NCI-H2107 treated with DMSO at 0.1 percent for 48 hours (cell line): ENCODE data around the gene ARMC5.
"Not testable (repeated sequence)": the region's sequence is repeated elsewhere in the genome, so short reads cannot be mapped to it uniquely, and the experiment has no call there.

Experiments
- DNase-seq: peaks from one replicate; lab custom pipeline; 2025; ENCODE audit not compliant: unreplicated experiment; lab: John Stamatoyannopoulos, UW

ARMC5 gene

DNA sequence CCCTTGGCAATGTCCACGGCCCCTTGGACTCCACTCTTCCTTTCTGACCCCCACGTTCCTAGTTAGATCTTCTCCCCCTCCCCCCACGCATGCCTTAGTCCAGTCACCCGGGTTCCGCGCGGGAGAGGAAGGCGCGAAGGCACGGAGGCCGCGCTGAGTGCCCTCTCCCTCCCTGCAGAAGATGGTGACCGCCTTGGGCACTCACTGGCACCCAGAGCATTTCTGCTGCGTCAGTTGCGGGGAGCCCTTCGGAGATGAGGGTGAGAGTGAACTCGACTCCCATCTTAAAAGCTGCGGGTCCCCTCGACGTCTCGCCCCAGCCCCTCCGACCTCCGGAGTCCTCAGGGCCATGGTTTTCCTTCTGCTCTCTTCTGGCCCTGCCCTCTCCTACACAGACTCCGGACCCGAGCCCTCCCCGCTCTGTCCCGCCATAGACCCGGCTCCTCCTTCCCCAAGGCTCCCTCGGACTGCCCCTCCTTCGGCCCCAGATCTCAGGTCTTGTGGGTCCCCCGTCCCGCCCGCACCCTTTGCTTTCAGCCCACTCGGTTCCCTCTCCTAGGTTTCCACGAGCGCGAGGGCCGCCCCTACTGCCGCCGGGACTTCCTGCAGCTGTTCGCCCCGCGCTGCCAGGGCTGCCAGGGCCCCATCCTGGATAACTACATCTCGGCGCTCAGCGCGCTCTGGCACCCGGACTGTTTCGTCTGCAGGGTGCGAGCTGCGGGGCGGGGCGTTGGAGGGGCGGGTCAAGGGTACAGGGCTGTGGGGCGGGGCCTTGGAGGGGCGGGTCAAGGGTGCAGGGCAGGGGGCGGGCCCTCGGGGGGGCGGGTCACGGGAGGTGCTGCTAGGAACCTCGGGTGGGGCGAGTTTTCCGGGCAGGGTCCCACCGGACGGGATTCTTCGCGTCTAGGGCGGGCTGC, 17.3 kb downstream of the ARMC5 start:
- no peak for DNase-seq

DNA sequence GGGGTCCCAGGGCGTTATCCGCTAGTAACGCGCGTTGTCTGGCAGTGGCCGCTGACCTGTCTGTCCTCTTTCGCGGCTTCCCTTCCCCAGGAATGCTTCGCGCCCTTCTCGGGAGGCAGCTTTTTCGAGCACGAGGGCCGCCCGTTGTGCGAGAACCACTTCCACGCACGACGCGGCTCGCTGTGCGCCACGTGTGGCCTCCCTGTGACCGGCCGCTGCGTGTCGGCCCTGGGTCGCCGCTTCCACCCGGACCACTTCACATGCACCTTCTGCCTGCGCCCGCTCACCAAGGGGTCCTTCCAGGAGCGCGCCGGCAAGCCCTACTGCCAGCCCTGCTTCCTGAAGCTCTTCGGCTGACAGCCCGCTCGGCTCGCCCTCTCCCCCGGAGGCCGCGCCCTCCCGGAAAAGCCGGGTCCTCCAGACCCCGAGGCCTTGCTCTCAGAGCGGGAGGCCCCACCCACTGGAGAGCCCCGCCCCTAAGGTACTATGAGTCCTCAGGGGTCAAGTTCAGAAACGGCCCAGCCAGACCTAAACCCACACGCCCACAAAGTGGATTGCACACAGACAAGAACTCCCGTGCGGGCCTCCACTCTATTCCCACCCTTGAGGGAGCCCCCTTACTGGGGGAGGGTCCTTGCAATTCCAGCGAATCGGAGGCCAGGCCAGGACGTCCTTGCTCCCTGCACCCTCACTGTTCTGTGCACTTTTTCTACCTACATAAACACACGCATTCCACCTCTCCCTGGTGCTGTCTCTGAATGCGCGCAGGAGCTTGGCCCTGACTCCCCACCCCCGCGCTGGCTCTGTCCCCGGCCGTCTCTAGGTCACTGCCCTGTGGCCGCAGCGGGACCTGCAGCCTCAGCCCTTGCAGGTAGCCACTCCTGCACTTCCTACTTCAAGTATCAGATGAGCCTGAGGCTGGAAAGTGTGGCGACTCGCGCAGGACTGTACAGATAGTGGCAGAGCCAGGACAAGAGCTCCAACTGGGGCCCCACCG, 18.2 kb downstream of the ARMC5 start:
- no peak for DNase-seq

DNA sequence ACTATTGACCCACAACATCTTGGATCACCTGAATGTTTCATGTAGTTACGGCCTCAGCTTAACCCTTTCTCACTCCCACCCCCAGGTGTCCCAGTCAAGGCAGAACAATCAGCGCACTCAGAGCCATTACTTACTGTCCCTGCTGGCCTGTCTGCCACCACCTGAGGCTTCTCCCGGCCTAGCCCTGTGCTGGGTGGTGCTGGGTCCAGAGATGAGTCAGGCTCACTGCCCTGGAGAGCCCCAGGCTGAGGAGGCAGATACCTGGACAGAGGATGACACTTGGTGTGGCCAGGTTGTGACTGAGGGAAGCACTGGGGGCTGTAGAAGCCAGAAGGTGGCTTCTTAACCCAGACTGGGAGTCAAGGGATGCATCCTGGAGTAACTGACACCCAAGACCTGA, 19.7 kb downstream of the ARMC5 start:
- no peak for DNase-seq

DNA sequence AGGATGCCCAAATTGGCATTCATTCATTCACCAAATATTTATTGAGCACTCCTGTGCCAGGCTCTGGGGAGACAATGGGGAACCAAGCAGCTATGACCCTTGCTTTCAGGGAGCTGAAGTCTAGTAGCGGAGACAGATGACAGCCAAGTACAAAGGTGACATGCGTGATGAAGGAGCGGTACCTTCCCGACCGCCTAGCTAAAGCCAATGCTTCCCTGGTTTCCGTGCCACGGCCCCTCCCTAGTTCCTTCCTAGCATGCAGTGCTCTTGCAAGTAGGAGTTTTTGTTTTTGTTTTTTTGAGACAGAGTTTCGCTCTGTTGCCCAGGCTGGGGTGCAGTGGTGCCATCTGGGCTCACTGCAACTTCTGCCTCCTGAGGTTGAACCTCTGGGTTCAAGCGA, 20.4 kb downstream of the ARMC5 start:
- DNase-seq: no peak

DNA sequence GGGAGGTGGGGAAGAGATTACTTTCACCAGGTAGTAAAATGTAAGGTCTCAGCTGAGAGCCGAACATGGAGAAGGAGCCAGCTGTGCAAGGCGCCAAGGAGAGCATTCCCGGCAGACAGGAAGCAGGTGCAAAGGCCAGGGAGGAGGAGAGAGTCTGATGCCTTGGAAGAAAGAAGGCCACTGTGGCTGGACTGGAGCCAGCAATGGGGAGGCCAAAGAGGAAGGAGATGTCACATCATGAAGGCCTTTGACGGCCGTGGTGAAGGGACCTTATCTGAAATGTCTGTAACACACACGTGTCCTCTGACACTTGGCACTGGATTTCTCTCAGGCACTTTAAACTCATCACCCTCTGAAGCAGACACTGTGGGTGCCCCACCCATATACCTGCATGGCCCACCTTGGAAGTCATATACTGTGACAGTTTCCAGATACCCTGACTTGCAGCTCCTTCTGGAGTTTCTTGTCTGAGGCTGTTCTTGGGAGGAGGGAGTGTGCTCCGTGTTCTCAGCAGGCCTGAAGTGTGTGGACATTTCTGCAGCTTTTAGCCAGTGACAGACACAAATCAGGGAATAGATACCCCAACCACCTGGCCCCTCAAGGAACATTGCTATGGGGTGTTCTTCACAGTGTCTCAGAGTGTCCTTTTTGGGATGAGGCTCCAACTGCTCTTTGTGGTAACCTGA, 21.7 kb downstream of the ARMC5 start:
- DNase-seq: no peak

DNA sequence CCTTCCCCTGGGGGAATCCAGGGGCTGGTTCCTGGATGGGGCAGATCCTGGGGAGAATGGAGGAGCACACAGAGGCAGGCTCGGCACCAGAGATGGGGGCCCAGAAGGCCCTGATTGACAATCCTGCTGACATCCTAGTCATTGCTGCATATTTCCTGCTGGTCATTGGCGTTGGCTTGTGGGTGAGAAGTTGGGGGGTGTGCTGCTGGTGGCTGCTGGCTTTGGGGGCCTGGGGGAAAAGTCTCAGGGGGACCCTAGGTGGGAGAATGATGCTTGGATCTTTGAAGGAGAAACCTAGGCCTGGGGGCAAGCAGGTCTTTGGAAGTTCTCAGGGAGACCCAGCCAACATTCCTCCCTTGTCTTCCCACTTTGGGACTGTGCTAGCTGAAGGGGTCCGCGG, 23.8 kb downstream of the ARMC5 start, which contains the start of gene SLC5A2:
SLC5A2 (plus strand) TSS at position 43 of the 400 bp plus-strand sequence; CDS start at position 57, 14 bp downstream.
- no peak for DNase-seq

DNA sequence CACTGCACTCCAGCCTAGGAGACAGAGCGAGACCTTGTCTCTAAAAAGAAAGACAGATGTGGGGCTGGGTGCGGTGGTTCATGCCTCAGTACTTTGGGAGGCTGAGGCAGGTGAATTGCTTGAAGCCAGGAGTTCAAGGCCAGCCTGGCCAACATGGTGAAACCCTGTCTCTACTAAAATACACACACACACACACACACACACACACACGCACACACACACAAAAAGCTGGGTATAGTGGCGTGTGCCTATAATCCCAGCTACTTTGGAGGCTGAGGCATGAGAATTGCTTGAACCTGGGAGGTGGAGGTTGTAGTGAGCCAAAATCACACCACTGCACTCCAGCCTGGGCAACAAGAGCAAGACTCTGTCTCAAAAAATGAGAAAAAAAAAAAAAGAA, 24.7 kb downstream of the ARMC5 start:
- DNase-seq: not testable (repeated sequence)

DNA sequence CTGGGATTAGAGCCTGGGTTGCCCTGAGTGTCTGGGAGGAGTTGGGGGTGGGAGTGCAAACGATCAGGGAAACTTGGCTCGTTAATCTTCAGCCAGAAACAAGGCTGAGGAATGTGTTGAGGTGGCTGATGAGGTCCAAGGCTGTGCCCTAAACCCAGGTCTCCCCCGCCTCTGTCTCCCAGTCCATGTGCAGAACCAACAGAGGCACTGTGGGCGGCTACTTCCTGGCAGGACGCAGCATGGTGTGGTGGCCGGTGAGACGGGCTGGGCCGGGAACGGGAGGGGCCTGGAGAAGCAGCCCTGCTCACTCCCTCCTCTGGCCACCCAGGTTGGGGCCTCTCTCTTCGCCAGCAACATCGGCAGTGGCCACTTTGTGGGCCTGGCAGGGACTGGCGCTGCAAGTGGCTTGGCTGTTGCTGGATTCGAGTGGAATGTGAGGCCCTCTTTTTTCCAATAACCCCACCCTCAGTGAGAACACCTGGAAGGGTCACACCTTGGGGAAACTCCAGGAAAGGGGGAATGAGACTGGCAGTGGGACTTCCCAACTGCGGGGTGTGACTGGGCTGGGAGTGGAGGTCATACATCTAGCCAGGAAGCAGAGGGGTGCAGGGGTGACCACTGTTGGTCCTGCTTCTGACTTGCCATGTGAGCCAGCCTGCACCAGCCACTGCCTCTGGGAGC, 25.3 kb downstream of the ARMC5 start:
- no peak for DNase-seq

DNA sequence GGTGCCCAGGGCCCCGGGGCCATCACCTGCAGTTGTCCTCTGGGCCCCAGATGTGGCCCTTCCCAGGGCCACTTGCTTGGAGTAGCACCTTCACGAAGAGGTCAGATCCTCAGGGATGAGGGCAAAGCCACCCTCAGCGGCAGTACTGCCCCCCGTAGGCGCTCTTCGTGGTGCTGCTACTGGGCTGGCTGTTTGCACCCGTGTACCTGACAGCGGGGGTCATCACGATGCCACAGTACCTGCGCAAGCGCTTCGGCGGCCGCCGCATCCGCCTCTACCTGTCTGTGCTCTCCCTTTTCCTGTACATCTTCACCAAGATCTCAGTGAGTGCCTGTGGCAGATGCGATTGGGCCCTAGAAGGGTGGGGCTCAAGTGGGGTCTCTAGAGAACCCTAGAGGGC, 26.3 kb downstream of the ARMC5 start:
- no peak for DNase-seq

DNA sequence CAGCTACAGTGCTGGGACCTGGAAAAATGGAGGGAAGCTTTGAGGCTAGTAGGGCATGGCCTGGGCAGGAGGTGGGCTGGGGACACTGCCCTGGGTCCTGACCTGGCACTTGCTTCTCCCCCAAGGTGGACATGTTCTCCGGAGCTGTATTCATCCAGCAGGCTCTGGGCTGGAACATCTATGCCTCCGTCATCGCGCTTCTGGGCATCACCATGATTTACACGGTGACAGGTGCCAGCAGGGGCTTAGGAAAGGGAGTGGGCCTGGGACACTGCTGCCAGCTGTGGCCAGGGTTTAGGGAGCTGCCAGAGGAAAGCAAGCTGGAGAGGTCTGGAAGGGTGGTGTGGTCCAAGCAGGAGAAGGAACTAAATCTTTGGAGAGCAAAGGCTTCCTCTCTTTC, 26.7 kb downstream of the ARMC5 start:
- DNase-seq: no peak

DNA sequence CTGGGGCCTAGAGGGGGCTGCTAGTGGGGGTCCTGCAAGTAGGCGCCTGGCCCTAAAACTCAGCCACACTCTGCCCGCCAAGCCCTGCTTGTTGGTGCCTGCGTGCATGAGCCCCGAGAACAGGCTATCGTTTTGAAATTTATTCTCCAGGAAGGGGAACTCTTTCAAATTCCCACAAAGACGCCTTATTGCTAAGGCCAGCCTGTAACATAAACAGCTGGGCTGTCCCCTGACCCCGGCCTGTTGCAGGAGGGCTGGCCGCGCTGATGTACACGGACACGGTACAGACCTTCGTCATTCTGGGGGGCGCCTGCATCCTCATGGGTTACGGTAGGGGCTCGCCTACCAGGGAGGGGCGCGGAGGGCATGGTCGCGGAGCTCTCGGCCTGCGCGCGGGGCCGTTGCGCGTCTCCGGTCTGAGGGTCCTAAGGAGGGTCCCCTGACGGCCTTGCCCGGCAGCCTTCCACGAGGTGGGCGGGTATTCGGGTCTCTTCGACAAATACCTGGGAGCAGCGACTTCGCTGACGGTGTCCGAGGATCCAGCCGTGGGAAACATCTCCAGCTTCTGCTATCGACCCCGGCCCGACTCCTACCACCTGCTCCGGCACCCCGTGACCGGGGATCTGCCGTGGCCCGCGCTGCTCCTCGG, 27.9 kb downstream of the ARMC5 start:
- no peak for DNase-seq

DNA sequence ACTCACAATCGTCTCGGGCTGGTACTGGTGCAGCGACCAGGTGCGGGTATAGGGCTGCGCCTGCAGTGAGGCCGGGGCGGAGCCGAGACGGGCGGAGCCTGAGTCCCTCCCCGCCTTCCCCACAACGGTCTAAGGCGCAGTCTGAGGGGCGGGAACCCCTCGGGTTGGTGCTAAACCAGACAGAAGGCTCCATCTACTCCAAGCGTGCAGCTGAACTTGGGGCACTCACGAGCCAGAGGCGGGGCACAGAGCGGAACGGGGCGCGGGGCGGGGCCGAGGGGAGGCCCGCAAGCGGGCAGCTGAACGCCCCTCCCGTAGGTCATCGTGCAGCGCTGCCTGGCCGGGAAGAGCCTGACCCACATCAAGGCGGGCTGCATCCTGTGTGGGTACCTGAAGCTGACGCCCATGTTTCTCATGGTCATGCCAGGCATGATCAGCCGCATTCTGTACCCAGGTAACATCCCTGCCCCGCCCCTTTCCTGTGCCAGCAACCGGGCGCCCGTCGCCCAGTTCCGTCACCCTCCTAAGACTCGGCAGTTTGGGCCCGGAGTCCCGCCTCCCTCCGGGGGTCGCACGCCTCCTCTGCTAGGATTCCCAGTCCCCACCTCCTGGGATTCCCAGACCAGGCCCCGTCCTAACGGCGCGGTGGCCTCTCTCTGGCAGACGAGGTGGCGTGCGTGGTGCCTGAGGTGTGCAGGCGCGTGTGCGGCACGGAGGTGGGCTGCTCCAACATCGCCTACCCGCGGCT, 28.6 kb downstream of the ARMC5 start:
- no peak for DNase-seq

DNA sequence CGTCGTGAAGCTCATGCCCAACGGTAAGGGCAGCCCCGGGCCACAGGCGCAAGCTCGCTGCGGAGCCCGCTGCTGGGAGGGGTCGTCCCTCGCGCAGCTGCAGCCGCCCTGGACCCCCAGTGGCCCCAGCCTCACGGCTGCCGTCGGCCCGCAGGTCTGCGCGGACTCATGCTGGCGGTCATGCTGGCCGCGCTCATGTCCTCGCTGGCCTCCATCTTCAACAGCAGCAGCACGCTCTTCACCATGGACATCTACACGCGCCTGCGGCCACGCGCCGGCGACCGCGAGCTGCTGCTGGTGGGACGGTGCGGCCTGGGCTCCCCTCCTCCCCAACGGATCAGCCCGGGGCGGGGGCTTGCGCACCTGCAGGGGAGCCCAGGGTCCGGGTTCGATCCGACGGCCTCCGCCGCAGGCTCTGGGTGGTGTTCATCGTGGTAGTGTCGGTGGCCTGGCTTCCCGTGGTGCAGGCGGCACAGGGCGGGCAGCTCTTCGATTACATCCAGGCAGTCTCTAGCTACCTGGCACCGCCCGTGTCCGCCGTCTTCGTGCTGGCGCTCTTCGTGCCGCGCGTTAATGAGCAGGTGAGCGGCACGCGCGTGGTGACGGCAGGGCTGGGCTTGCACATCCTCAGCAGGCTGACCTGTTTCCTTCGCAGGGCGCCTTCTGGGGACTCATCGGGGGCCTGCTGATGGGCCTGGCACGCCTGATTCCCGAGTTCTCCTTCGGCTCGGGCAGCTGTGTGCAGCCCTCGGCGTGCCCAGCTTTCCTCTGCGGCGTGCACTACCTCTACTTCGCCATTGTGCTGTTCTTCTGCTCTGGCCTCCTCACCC, 29.4 kb downstream of the ARMC5 start:
- DNase-seq: no peak

DNA sequence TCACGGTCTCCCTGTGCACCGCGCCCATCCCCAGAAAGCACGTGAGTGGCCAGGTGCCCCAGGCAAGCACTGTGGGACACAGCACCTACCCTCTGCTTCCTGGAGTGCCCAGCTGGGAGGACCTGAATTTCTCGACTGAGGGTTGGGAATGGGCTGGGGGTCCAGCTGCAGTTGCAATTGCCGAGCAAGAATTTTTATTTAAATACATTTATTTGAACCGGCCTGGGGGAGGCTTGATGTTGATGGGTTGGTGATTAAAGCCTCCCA, 29.9 kb downstream of the ARMC5 start:
- no peak for DNase-seq

DNA sequence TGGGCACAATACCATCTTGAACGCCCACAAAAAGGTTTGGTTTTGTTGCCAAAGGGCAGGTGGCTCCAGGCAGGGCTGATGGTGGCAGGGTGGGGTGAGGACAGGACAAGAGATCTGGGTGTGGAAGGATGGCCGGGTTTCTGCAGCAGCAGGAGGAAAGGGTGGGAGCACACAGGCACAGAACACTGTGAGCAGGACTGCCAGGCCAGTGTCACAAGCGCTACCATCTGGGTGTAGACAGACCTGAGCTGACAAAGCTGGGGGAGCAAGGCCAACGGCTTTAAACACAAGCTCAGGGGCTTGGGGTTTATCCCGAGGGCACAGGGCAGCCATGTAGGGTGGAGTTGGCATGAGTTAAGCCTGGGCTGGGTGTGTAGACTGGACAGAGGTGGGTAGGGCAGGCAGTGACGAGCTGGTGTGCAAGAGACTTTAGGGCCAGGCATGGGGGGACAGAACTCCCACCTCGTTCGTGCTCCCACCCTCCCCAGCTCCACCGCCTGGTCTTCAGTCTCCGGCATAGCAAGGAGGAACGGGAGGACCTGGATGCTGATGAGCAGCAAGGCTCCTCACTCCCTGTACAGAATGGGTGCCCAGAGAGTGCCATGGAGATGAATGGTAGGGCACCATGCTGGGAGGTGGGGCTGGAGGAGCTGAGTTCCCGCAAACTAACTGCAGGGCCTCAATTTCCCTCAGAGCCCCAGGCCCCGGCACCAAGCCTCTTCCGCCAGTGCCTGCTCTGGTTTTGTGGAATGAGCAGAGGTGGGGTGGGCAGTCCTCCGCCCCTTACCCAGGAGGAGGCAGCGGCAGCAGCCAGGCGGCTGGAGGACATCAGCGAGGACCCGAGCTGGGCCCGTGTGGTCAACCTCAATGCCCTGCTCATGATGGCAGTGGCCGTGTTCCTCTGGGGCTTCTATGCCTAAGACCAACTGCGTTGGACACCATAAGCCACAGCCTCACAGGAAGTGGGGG, 30.6 kb downstream of the ARMC5 start:
- no peak for DNase-seq

DNA sequence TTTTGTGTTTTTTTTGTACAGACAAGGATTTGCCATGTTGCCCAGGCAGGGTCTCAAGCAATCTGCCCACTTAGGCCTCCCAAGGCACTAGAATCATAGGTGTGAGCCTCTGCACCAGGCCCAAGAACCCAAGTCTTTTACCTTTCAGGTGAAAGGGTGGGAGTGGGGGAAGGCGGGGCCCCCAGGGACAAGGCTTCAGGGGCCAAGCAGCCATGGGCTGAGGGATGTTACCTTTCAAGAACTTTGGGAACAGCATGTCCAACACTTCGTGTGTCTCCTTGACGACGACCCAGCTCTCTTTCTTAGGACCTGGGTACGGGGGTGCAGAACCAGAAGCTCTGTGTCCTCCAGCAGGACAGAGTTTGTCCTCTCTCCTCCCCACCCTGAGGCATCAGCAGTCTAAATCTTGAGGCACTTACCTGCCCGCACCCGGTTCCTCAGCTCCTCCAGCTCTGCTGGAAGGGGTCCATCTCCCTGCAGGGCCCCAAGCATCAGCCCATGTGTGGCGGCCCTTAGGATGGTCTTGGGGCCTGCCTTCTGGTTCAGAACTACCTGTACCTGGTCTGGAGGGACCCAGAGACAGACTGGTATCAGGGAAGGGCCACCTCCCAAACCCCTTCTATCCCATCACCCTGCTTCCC, 32.6 kb downstream of the ARMC5 start:
- no peak for DNase-seq

DNA sequence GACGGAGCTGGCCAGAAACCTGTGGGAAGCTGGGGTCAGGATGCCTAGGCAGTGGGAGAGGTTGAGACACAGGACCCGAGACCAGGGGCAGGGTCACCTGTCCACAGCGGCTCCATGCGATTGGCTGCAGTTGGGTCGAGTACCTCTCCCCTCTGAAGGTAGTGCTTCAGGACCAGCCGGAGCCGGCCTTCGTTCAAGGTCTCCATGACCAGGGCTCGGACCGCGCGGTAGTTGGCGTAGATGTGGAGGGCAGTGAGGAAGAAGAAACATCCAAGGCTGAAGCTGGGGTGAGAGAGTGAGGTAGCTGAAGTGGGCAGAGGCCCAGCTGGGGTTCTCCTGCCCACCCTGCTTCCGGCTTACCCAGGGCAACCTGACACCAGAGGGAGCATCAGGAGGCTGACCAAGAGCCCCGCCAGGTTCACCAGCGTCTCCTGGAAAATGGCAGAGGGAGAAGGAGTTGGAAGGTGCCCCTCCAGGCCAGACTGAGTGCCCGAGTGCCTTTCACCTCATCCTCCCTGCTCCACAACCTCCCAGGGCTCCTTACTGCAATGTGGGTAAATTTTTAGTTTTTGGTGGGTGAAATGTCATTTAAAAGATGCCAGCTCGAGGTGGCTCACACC, 34.3 kb downstream of the ARMC5 start:
- DNase-seq: no peak
